ENCODE measurements around the gene LIPA. TPM values are rescaled to one million over a fixed set of nuclear protein-coding genes. Genes with fewer than 3 reads are reported as not detected.

The LIPA gene
- total RNA-seq, 2 experiments from 2014 or later: 17.0 to 22.1 TPM

GRCh38 chr10:89240519-89240918 lies 11.1 kb downstream of the LIPA start:
- Mint-ChIP-seq H3K9me3 (ENCODE audit: low read depth) (no peaks in the 10 kb centered on the region), H3K4me1 (peaks cover 5% of the 10 kb centered on the region), H3K4me3 (no peak overlapping the region), H3K27me3 (no peaks in the 10 kb centered on the region), H3K36me3 (ENCODE audit: low read depth) (peaks cover 1% of the 10 kb centered on the region), H3K27ac (no peak overlapping the region)
- intact Hi-C loops (cut with DNase I, micrococcal nuclease): no loop called here
- DNase-seq: no peak
- ATAC-seq: no peak
- POLR2A ChIA-PET: no interaction called here
- CTCF ChIA-PET: interaction anchor here (1.2 to 1.6 kb wide), 3 partner anchors 9 to 152 kb away, joined by 3 to 5 read pairs (median 3); partner anchors contain the start of gene IFIT1

- H3K27me3 Mint-ChIP-seq: no peaks in the 10 kb centered on the region
- ChIA-PET CTCF (interaction anchor here (0.5 to 1.0 kb wide), 5 partner anchors 8 to 303 kb away, joined by 3 to 6 read pairs (median 3); no protein-coding TSS in a partner anchor), POLR2A (interaction anchor here (0.6 kb wide), 1 partner anchor 66 kb away, joined by 4 read pairs; no protein-coding TSS in a partner anchor)
- no peaks in the 10 kb centered on the region for H3K9me3 Mint-ChIP-seq (ENCODE audit: low read depth)
- H3K36me3 Mint-ChIP-seq (ENCODE audit: low read depth): no peaks in the 10 kb centered on the region
- no peak overlapping the region for H3K27ac Mint-ChIP-seq
- H3K4me1 Mint-ChIP-seq: peaks cover 5% of the 10 kb centered on the region
- ATAC-seq (no peak), DNase-seq (no peak)
- intact Hi-C loops (cut with DNase I, micrococcal nuclease): no loop called here
- no peak overlapping the region for H3K4me3 Mint-ChIP-seq
Observed at GRCh38 chr10:89238956-89239644, 12.5 kb downstream of the LIPA start.

GRCh38 chr10:89237849-89238248 lies 13.7 kb downstream of the LIPA start:
- H3K27me3 Mint-ChIP-seq: no peaks in the 10 kb centered on the region
- no peaks in the 10 kb centered on the region for H3K9me3 Mint-ChIP-seq (ENCODE audit: low read depth)
- POLR2A ChIA-PET: no interaction called here
- DNase-seq (no peak), ATAC-seq (no peak)
- no peaks in the 10 kb centered on the region for H3K36me3 Mint-ChIP-seq (ENCODE audit: low read depth)
- intact Hi-C loops (cut with DNase I, micrococcal nuclease): no loop called here
- H3K4me3 Mint-ChIP-seq: no peak overlapping the region
- CTCF ChIA-PET: interaction anchor here (3.7 kb wide), 1 partner anchor 20 kb away, joined by 17 read pairs; no protein-coding TSS in a partner anchor
- H3K4me1 Mint-ChIP-seq: peaks cover 2% of the 10 kb centered on the region
- no peak overlapping the region for H3K27ac Mint-ChIP-seq

GRCh38 chr10:89236226-89236797 lies 15.3 kb downstream of the LIPA start:
- no peaks in the 10 kb centered on the region for H3K4me1 Mint-ChIP-seq

GRCh38 chr10:89235073-89235798 lies 16.3 kb downstream of the LIPA start:
- ATAC-seq: no peak
- Mint-ChIP-seq H3K4me3 (no peak overlapping the region), H3K36me3 (ENCODE audit: low read depth) (no peaks in the 10 kb centered on the region), H3K9me3 (ENCODE audit: low read depth) (no peaks in the 10 kb centered on the region), H3K27me3 (no peaks in the 10 kb centered on the region), H3K4me1 (no peaks in the 10 kb centered on the region), H3K27ac (no peak overlapping the region)
- DNase-seq: no peak
- ChIA-PET CTCF (interaction anchor here (0.6 to 3.7 kb wide), 5 partner anchors 15 to 371 kb away, joined by 3 to 17 read pairs (median 3); no protein-coding TSS in a partner anchor), POLR2A (no interaction called here)
- intact Hi-C loops (cut with DNase I, micrococcal nuclease): no loop called here

More at GRCh38 chr10:89236226-89236797, 15.3 kb downstream of the LIPA start:
- ATAC-seq (no peak), DNase-seq (no peak)
- Mint-ChIP-seq H3K27me3 (no peaks in the 10 kb centered on the region), H3K36me3 (ENCODE audit: low read depth) (no peaks in the 10 kb centered on the region), H3K4me3 (no peak overlapping the region), H3K9me3 (ENCODE audit: low read depth) (no peaks in the 10 kb centered on the region), H3K27ac (no peak overlapping the region)
- ChIA-PET POLR2A (no interaction called here), CTCF (interaction anchor here (3.7 kb wide), 1 partner anchor 19 kb away, joined by 17 read pairs; no protein-coding TSS in a partner anchor)
- intact Hi-C loops (cut with DNase I, micrococcal nuclease): no loop called here

- H3K27ac Mint-ChIP-seq: no peak overlapping the region
- ChIA-PET CTCF (interaction anchor here (4.4 kb wide), 1 partner anchor 15 kb away, joined by 39 read pairs; no protein-coding TSS in a partner anchor), POLR2A (no interaction called here)
- no peak overlapping the region for H3K4me3 Mint-ChIP-seq
- no peak for ATAC-seq
- no peaks in the 10 kb centered on the region for H3K4me1 Mint-ChIP-seq
- DNase-seq: no peak
- H3K27me3 Mint-ChIP-seq: no peaks in the 10 kb centered on the region
- peaks cover 2% of the 10 kb centered on the region for H3K36me3 Mint-ChIP-seq (ENCODE audit: low read depth)
- intact Hi-C loops (cut with DNase I, micrococcal nuclease): no loop called here
- no peaks in the 10 kb centered on the region for H3K9me3 Mint-ChIP-seq (ENCODE audit: low read depth)
Observed at GRCh38 chr10:89233033-89233432, 18.5 kb downstream of the LIPA start.

- POLR2A ChIA-PET: no interaction called here
- Mint-ChIP-seq H3K36me3 (ENCODE audit: low read depth) (peaks cover 7% of the 10 kb centered on the region), H3K27me3 (no peaks in the 10 kb centered on the region), H3K9me3 (ENCODE audit: low read depth) (no peaks in the 10 kb centered on the region), H3K27ac (no peak overlapping the region), H3K4me3 (no peak overlapping the region), H3K4me1 (peaks cover 7% of the 10 kb centered on the region)
- peak; percentile 47 for ATAC-seq
- intact Hi-C loops (cut with DNase I, micrococcal nuclease): no loop called here
- CTCF ChIA-PET: interaction anchor here (0.6 to 4.4 kb wide), 4 partner anchors 9 to 242 kb away, joined by 3 to 39 read pairs (median 3); no protein-coding TSS in a partner anchor
- DNase-seq: no peak
Observed at GRCh38 chr10:89228962-89229361, 22.6 kb downstream of the LIPA start.

GRCh38 chr10:89228146-89228545 lies 23.4 kb downstream of the LIPA start:
- no peak overlapping the region for H3K27ac Mint-ChIP-seq
- H3K4me1 Mint-ChIP-seq: peaks cover 7% of the 10 kb centered on the region
- H3K9me3 Mint-ChIP-seq (ENCODE audit: low read depth): no peaks in the 10 kb centered on the region
- DNase-seq (no peak), ATAC-seq (no peak)
- intact Hi-C loops (cut with DNase I, micrococcal nuclease): no loop called here
- H3K4me3 Mint-ChIP-seq: no peak overlapping the region
- H3K36me3 Mint-ChIP-seq (ENCODE audit: low read depth): peaks cover 7% of the 10 kb centered on the region
- ChIA-PET POLR2A (no interaction called here), CTCF (no interaction called here)
- no peaks in the 10 kb centered on the region for H3K27me3 Mint-ChIP-seq

- H3K36me3 Mint-ChIP-seq (ENCODE audit: low read depth): peaks cover 7% of the 10 kb centered on the region
- intact Hi-C loops (cut with DNase I, micrococcal nuclease): no loop called here
- CTCF ChIA-PET: no interaction called here
- no peak overlapping the region for H3K27ac Mint-ChIP-seq
- POLR2A ChIA-PET: no interaction called here
- ATAC-seq: no peak
- H3K4me3 Mint-ChIP-seq: no peak overlapping the region
- DNase-seq: no peak
- no peaks in the 10 kb centered on the region for H3K27me3 Mint-ChIP-seq
- no peaks in the 10 kb centered on the region for H3K9me3 Mint-ChIP-seq (ENCODE audit: low read depth)
- H3K4me1 Mint-ChIP-seq: peaks cover 7% of the 10 kb centered on the region
Observed at GRCh38 chr10:89226891-89227290, 24.7 kb downstream of the LIPA start.

GRCh38 chr10:89224739-89225443 lies 26.7 kb downstream of the LIPA start:
- DNase-seq (no peak), ATAC-seq (no peak)
- ChIA-PET POLR2A (no interaction called here), CTCF (interaction anchor here (0.8 to 1.1 kb wide), 3 partner anchors 9 to 291 kb away, joined by 3 to 4 read pairs (median 3); no protein-coding TSS in a partner anchor)
- Mint-ChIP-seq H3K27ac (peak overlapping the region; percentile 10), H3K4me1 (peaks cover 7% of the 10 kb centered on the region), H3K27me3 (no peaks in the 10 kb centered on the region), H3K4me3 (no peak overlapping the region), H3K36me3 (ENCODE audit: low read depth) (peaks cover 7% of the 10 kb centered on the region), H3K9me3 (ENCODE audit: low read depth) (no peaks in the 10 kb centered on the region)
- intact Hi-C loops (cut with DNase I, micrococcal nuclease): no loop called here

- ATAC-seq (no peak), DNase-seq (no peak)
- H3K9me3 Mint-ChIP-seq (ENCODE audit: low read depth): no peaks in the 10 kb centered on the region
- H3K4me3 Mint-ChIP-seq: no peak overlapping the region
- H3K36me3 Mint-ChIP-seq (ENCODE audit: low read depth): peaks cover 1% of the 10 kb centered on the region
- ChIA-PET POLR2A (no interaction called here), CTCF (interaction anchor here (0.8 to 1.1 kb wide), 3 partner anchors 8 to 289 kb away, joined by 3 read pairs; no protein-coding TSS in a partner anchor)
- peaks cover 14% of the 10 kb centered on the region for H3K4me1 Mint-ChIP-seq
- H3K27ac Mint-ChIP-seq: no peak overlapping the region
- no peaks in the 10 kb centered on the region for H3K27me3 Mint-ChIP-seq
- intact Hi-C loops (cut with DNase I, micrococcal nuclease): no loop called here
Observed at GRCh38 chr10:89221919-89222318, 29.7 kb downstream of the LIPA start.

All from activated CD4-positive, alpha-beta T cell treated with anti-CD3 and anti-CD28 coated beads for 36 hours (primary cell).